NCI-H524 treated with DMSO at 0.1 percent for 48 hours (cell line): ENCODE data around the gene ZBTB32.
"Not testable (repeated sequence)": the region's sequence is repeated elsewhere in the genome, so short reads cannot be mapped to it uniquely, and the experiment has no call there.

Experiments
- DNase-seq: peaks from one replicate; lab custom pipeline; 2025; lab: John Stamatoyannopoulos, UW

The ZBTB32 gene, protein sequence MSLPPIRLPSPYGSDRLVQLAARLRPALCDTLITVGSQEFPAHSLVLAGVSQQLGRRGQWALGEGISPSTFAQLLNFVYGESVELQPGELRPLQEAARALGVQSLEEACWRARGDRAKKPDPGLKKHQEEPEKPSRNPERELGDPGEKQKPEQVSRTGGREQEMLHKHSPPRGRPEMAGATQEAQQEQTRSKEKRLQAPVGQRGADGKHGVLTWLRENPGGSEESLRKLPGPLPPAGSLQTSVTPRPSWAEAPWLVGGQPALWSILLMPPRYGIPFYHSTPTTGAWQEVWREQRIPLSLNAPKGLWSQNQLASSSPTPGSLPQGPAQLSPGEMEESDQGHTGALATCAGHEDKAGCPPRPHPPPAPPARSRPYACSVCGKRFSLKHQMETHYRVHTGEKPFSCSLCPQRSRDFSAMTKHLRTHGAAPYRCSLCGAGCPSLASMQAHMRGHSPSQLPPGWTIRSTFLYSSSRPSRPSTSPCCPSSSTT

DNA sequence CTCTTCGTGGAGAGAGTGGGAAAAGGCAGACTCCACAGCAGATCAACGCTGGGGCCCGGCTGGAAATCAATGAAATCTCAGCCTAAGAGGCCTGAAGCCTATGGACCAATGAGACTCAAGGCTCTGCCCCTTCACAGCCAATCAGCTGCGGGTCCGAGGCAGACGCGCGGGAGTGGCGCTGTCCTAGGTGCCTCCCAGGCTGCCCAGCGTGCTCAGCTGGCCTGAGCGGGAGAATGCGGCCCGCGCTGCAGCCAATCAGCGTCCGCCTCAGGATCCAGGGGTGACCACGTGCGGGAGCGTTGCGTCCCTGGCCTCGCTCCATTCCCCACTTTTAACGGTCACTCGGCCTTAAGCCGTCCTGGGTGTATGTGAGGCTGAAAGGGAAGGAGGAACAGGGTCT is at the start of gene ZBTB32:
Gene ZBTB32, plus strand, starts transcription at position 341 of the 400 bp plus-strand sequence. CDS start 10,069 bp downstream, outside the sequence.
- DNase-seq = no peak

DNA sequence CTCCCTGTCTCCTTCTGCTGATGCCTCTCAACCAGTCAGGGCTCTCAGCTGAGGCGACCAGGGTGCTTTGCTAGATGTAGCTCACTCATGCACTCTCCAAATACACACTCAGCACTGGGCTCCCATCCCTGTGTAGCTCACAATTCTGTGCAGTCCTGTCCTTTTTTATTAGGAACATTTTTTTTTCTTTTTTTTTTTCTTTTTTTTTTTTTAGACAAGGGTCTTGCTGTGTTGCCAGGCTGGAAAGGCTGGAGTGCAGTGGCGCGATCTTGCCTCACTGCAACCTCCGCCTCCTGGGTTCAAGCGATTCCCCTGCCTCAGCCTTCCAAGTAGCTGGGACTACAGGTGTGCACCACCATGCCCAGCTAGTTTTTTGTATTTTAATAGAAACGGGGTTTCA is 49.5 kb upstream of the ZBTB32 start:
- DNase-seq = not testable (repeated sequence)

DNA sequence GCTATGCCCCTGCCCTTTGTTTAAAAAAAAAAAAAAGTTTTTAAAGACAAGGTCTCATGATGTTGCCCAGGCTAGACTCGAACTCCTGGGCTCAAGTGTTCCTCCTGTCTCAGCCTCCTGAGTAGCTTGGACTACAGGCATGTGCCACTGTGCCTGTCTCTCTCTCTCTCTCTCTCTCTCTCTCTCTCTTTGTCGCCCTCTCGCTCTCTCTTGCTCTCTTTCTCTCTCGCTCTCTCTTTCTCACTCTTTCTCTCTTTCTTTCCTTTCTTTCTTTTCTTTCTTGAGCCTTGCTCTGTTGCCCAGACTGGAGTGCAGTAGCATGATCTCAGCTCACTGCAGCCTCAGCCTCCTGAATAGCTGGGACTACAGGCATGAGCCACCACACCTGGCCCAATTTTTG is 48.8 kb upstream of the ZBTB32 start:
- DNase-seq = no peak

DNA sequence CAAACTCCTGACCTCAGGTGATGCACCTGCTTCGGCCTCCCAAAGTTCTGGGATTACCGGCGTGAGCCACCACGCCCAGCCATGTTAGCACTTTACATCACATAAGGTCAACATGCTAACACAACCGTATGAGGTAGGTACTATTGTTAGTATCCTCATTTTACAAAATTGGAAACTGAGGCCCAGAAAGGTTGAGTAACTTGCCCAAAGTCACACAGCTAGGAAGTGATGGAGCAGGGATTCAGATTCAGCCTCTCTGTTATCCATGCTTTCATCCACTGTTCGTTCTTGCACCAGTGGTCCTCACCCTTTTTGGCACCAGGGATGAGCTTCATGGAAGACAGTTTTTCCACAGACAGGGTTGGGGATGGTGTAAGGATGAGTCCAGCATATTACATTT is 47.7 kb upstream of the ZBTB32 start:
- DNase-seq = no peak

DNA sequence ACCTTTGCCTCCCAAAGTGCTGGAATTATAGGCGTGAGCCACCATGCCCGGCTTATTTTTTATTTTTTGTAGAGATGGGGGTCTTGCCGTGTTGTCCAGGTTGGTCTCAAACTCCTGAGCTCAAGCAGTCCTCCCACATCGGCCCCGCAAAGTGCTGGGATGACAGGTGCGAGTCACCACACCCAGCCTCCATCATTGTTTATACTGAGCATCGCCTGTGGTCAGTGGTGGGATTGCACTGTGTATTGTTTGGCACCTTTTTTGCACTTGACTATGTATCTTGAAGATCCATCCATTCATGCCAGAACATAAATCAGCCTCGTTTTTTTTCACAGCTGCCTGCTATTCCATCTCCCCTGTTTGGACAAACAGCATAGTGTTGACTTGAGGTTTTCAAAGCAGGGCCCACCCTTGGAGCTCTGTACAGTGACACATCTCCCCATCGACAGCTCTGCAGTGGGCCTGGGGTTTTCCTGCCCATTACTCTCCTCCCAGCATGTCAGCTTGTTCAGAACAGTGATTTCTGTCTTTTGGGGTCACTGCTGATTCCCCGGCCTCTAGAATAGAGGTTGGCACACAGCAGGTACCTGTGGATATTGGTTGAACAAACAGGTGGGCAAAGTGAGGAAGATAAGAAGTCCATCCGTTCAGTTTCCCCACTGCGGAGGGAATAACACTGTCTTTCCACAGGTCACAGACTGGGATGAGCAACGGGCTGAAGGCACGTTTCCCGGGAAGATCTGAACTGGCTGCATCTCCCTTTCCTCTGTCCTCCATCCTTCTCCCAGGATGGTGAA is 46.3 kb upstream of the ZBTB32 start:
- no peak for DNase-seq

DNA sequence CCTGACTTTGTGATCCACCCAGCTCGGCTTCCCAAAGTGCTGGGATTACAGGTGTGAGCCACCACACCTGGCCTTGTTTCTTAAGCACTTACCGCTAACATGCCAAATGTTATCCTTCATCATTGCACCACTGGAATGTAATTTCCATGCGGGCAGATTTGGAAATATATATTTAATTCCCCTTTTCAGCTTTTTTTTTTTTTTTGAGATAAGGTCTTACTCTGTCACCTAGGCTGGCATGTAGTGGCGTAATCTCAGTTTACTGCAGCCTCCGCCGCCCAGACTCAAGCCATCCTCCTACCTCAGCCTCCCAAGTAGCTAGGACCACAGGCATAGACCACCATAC is 42.4 kb upstream of the ZBTB32 start:
- no peak for DNase-seq

DNA sequence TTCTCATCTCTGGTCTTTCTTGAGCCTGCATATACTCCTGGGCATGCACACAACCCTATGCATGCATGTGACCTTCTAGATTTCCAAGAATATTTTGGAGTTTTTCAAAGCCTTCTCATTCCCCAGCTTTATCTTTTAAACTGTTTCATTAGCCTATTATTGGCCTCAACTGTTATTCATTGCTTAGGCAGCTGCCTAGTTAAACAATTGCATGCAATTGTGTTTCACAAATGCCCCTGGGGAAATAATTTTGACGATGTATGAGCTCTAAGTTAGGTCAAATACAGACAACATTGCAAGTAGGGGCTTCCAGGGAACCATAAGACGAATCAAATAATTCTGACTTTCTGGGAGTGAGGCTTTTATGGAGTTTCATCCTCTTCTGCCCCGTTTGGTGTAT is 40.4 kb upstream of the ZBTB32 start:
- DNase-seq = no peak

DNA sequence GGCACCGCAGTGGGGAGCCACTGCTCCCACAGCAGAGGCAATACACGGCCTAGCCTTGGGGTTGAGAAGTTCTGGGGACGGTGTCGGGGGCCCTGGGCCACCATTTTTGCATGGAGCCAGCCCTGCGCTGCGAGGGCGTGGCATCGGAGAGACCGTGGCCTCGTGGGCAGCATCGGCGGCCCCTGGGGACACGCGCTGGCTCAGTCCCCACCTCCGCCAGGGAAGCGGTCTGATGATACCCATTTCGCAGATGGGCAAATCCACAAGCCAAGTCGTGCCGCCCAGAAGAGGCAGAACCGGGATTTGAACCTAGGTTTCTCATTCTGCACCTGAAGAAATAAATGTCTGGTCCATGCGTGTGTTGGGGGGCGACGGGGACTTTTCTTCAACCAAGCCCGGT is 39.2 kb upstream of the ZBTB32 start:
- DNase-seq = no peak

DNA sequence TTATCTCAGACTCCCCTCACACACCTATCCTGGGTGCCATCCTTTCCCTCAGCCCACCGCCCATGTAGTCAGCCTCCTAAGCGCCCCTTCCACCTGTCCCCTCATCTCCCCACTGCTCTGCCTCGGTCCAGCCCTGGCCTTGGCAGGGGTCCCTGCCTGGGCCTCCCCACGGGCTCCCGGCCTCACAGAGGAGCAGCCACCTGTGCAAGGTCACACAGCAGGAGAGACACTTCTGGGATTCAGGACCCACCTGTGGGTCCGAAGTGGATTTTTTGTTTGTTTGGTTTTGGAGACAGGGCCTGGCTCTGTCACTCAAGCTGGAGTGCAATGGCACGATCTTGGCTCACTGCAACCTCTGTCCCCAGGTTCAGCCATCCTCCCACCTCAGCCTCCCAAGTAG is 38.8 kb upstream of the ZBTB32 start:
- no peak for DNase-seq

DNA sequence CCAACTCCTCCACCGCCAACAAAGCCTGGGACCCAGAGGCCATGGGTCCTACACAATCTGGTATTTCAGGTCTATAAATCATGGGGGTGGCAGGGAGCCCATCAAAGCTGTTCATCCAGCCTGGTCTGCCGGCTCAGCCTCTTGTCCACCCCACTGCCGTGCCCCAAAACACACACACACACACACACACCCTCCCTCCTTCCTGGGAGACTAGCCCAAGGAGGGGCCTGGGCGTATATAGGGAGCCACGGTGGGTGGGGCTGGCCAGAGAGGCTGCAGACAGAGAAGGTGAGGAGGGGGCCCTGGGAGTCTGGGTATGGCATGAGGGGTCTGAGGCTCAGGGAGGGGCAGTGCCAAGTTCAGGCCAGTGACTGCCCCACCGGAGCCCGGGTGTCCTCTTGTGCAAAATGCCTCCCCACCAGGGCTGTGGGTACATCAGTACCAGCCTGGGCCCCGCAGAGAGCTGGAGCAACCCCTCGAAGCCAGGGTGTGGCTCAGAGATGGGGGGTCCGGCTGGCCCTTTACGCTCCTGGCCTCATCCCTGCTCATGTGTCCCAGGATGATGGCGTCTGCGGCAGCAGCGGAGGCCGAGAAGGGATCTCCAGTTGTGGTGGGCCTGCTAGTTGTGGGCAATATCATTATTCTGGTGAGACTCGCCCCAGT is 38.0 kb upstream of the ZBTB32 start, which contains the start of gene UPK1A:
Gene UPK1A, plus strand, starts transcription at position 267 of the 663 bp plus-strand sequence. Its CDS starts 296 bp downstream, at position 563.
- DNase-seq = no peak

DNA sequence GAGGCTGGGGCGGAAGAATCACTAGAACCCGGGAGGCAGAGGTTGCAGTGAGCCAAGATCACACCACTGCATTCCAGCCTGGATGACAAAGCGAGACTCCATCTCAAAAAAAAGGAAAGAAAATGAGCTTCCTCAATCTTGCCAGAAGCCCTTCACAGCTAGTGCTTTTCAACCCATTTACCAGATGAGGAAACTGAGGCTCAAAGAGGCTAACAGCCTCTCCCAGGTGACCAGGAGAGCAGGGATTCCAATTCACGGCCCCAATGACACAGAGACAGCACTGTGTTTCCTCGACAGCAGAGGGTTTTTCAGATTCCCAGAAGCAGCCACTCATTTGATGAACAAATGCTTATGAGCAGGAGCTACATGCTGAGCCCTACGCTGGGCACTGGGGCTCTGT is 34.8 kb upstream of the ZBTB32 start:
- no peak for DNase-seq

DNA sequence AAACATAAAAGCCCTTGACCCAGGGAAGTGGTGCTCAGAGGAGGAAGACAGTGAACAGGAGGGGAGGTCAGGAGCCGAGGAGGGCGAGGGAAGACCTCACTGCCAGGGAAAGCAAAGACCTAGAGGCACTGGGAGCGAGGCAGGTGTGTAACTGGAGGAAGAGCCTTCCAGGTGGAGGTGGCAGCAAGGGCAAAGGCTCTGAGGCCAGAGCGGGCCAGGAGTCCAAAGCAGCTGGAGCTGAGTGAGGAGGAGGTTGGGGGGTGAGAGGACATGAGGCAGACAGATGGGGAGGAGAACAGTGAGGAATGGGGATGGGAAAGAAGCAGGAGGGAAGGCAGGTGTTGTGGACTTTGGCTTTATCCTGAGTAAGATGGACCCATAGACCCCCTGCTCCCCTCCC is 34.4 kb upstream of the ZBTB32 start:
- no peak for DNase-seq

DNA sequence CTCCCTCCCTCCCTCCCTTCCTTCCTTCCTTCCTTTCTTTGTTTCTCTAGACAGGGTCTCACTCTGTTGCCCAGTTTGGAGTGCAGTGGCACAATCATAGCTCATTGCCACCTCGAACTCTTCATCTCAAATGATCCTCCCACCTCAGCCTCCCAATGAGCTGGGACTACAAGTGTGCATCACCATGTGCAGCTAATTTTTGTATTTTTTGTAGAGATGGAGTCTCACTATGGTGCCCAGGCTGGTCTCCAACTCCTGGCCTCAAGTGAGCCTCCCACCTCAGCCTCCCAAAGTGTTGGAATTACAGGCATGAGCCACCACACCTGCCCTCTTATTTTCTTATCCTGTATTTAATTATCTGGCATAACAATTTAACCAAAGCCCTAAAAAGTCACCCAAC is 33.7 kb upstream of the ZBTB32 start:
- no peak for DNase-seq

DNA sequence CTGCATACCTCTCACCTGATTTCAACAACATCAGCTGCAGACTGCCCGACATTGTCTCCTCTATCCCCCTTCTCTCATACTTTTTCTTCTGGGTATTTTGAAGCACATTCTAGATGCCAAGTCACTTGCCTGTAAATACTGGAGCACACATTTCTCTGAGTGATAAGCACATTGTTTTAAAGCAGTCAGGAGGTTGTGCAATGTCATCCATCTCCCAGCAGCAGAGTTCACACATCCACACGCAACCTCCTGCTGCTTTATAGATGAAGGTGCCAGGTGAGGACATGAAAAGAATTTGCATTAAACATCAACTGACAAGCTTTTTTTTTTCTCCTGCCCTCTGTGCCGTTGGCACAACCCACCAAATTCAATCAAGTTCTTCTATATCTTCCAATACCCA is 32.5 kb upstream of the ZBTB32 start:
- DNase-seq = no peak

DNA sequence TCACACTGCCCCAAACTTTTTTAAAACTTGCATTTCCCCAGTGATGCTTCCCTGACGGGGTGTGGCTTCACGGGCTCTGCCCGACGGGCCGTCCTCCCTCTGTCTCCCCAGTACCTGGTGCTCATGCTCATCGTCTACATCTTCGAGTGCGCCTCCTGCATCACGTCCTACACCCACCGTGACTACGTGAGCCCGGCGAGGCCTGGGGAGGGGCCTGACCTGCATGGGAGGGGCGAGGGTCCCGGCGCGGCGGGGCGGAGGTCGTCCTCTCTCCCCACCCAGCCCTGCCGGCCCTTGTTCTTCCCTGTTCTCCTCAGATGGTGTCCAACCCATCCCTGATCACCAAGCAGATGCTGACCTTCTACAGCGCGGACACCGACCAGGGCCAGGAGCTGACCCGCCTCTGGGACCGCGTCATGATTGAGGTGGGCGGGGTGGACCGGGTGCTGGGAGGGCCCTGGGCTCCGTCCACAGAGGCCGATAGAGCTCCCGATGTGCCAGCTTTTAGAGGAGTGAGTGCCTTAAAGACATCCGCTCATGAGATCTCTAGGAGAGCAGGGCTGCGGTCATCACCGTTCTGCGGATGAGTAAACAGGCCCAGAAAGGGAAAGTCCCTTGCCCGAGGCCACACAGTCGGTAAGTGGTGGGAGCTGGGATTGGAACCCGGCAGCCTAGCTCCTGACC is 31.1 kb upstream of the ZBTB32 start:
- DNase-seq = no peak

DNA sequence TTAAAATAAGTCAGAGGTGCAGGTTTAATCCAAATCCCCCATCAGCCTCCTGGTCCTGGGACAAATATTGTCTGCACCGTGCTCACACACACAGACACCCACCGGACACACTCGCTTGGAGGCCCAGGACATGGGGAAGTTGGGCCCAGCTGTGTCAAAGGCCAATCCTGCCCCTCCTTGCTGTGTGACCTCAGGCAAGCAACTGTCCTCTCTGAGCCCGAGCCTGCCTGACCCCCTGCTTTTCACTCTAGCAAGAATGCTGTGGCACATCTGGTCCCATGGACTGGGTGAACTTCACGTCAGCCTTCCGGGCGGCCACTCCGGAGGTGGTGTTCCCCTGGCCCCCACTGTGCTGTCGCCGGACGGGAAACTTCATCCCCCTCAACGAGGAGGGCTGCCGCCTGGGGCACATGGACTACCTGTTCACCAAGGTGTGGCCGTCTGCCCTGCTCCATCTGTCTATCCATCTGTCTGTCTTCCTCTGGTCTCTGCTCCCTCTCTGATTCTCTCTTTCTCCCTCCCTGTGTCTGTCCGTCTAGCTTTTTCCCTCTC is 28.7 kb upstream of the ZBTB32 start:
- DNase-seq = no peak

DNA sequence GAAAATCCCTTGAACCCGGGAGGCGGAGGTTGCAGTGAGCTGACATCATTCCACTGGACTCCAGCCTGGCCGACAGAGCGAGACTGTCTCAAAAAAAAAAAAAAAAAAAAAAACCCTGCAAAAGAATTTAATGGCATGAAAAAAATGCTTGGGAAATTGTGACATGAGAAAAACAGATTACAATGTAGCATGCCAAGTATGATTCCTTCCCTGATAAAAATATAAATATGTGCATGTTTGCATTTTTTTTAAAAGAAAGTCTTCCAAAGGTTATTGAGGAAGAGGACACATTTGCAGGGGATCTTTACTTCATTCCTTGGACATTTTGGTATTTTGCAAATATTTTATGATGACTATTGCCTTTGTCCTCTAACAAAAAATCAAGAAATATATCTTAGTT is 14.5 kb upstream of the ZBTB32 start:
- no peak for DNase-seq

DNA sequence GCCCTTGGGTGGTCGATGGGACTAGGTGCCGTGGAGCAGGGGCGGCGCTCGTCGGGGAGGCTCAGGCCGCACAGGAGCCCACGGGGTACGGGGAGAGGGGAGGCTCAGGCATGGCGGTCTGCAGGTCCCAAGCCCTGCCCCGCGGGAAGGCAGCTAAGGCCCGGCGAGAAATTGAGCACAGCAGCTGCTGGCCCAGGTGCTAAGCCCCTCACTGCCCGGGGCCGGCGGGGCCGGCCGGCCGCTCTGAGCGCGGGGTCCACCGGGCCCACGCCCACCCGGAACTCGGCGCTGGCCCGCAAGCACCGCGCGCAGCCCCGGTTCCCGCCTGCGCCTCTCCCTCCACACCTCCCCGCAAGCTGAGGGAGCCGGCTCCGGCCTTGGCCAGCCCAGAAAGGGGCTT is 13.3 kb upstream of the ZBTB32 start:
- DNase-seq = not testable (repeated sequence)

DNA sequence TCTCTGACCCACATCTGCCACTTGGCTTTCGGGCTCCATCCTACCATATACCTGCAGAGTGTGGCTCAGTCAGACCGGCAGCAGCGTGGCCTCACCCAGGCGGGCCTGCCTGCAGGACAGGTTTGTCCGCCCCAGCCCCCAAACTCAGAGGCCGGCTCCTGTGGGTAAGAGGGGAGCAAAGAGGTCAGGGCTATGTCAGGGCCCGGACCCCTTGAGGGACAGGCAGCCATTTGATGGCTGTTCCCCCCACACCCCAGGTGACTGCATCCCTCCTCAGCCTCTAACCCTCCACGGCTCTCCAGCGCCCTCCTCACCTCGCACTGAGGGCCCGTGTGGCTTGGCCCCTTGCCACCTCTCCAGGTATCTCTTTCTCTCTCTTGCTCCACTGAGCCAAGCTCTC is 12.3 kb upstream of the ZBTB32 start:
- no peak for DNase-seq

DNA sequence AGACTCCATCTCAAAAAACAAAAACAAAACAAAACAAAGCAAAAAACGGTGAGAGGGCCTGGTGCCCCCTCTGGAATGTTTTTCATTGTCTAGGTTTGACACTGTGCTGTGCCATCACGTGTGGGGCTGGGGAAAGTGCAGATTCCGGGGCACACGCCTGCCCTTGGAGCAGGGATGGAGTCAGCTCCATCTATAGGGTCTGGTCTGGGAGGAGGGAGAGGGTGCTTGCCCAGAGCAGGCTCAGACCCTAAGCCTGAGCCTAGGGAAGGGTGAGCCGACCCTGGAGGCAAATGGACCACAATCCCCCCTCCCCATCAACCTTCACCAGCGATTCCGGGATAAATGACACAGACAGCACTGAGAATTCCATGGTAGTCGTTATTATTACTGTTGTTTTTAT is 10.9 kb upstream of the ZBTB32 start:
- no peak for DNase-seq

DNA sequence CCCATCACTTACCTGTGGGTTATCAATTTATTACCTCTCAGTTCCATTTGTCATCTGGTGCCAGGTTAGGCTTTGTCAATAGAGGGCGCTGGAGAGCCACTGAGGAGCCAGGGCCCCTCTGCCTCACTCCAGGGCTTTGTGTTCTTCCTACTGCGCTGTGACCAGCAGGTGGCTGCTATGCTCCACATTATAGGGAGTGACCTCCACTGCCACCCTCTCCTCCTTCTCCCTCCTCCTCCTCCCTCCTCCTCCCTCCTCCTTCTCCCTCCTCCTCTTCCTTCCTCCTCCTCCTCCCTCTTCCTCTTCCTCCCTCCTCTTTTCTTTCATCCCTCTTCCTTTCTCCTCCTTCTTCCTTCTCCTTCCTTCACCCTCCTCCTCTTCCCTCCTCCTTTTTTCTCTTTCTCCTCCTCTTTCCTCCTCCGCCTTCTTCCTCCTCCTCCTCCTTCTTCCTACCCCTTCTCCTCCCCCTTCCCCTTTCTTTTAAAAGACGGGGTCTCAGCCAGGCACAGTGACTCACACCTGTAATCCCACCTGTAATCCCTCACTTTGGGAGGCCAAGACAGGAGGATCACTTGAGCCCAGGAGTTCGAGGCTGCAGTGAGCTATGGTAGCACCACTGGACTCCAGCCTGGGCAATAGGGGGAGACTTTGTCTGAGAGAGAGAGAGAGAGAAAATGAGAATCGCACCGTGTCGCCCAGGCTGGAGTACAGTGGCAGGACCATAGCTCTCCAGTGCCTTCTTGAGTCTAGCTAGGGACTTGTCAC is 10.3 kb upstream of the ZBTB32 start:
- DNase-seq = peak; percentile 39
